Measurements from ENCODE around the gene ADRA2B.

DNA sequence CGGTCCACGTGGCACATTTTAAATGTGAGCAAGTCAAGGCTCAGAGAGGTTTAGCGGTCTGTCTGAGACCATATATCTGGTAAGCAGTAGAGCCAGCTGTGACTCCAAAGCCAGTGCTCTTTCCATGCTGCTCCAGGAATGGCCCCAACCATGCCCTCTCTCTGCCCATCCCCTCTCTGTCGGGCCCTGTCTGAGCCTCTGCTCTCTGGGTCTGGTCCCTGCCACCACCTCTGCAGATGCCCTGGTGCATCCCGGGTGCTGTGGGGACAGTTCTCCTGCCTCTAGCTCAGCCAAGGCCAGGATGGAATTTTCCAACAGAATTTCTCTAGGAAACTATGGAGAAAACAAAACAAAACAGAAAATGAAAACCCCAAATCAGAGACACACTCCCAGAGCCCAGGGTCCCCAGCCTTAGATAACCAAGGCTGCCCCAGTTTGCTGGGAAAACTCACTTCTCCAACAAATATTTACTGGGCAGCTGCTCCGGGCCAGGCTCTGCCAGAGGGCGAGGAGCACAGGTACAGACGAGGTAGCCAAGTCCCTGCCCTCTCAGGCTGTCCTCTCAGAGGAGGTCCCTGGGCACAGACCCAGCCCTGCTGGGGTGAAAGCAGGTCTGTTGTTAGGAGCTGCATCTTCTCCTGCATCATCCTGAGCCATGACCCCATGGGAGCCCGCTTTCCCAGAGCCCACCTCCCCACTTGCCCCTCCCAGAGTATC is 9.2 kb downstream of the ADRA2B start:
- TF ChIP-seq, protein P1, sequence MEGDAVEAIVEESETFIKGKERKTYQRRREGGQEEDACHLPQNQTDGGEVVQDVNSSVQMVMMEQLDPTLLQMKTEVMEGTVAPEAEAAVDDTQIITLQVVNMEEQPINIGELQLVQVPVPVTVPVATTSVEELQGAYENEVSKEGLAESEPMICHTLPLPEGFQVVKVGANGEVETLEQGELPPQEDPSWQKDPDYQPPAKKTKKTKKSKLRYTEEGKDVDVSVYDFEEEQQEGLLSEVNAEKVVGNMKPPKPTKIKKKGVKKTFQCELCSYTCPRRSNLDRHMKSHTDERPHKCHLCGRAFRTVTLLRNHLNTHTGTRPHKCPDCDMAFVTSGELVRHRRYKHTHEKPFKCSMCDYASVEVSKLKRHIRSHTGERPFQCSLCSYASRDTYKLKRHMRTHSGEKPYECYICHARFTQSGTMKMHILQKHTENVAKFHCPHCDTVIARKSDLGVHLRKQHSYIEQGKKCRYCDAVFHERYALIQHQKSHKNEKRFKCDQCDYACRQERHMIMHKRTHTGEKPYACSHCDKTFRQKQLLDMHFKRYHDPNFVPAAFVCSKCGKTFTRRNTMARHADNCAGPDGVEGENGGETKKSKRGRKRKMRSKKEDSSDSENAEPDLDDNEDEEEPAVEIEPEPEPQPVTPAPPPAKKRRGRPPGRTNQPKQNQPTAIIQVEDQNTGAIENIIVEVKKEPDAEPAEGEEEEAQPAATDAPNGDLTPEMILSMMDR (IDR thresholded peaks at IDR 0.05; ENCODE audit: insufficient read depth, low read length), result no peak
- TF ChIP-seq, protein P2, sequence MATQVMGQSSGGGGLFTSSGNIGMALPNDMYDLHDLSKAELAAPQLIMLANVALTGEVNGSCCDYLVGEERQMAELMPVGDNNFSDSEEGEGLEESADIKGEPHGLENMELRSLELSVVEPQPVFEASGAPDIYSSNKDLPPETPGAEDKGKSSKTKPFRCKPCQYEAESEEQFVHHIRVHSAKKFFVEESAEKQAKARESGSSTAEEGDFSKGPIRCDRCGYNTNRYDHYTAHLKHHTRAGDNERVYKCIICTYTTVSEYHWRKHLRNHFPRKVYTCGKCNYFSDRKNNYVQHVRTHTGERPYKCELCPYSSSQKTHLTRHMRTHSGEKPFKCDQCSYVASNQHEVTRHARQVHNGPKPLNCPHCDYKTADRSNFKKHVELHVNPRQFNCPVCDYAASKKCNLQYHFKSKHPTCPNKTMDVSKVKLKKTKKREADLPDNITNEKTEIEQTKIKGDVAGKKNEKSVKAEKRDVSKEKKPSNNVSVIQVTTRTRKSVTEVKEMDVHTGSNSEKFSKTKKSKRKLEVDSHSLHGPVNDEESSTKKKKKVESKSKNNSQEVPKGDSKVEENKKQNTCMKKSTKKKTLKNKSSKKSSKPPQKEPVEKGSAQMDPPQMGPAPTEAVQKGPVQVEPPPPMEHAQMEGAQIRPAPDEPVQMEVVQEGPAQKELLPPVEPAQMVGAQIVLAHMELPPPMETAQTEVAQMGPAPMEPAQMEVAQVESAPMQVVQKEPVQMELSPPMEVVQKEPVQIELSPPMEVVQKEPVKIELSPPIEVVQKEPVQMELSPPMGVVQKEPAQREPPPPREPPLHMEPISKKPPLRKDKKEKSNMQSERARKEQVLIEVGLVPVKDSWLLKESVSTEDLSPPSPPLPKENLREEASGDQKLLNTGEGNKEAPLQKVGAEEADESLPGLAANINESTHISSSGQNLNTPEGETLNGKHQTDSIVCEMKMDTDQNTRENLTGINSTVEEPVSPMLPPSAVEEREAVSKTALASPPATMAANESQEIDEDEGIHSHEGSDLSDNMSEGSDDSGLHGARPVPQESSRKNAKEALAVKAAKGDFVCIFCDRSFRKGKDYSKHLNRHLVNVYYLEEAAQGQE (IDR thresholded peaks at IDR 0.05; ENCODE audit: insufficient replicate concordance, low read depth), result no peak

Data from HL-60 (cell line).